Measurements from ENCODE around the gene NR3C1. TPM values are rescaled to one million over a fixed set of nuclear protein-coding genes. Genes with fewer than 3 reads are reported as not detected.

NR3C1 gene
- total and polyA plus RNA-seq, 2 of the 13 experiments (the other 11 are each of a cell fraction or from before 2014, with no cell fraction given): 10.0 to 24.3 TPM

DNA sequence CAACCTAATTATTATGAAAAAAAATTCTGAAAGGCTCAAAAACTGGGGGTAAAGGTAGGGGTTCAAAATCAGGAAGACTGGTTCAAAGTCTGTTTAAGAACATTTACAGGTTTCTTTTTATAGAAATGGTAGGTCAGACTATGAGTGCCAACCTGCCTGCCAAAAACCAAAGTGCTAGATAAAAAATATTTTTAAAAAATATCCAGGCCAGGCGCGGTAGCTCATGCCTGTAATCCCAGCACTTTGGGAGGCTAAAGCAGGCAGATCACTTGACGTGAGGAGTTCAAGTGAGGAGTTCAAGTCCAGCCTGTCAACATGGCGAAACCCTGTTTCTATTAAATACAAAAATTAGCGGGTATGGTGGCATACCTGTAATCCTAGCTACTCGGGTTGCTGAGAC is 67.0 kb downstream of the NR3C1 start:
- intact Hi-C loops (cut with micrococcal nuclease; ENCODE audit: unreplicated experiment): no loop called here
- FAIRE-seq: no peak
- Histone ChIP-seq H3K27ac (ENCODE audit: extremely low read length, insufficient read depth, low read length) (no peak overlapping the region), H3K9ac (ENCODE audit: insufficient read depth, low read depth, low read length) (no peak overlapping the region), H3K79me2 (ENCODE audit: insufficient read depth, low read length) (no peaks in the 10 kb centered on the region), H3K36me3 (replicated peaks in 1 of 2; ENCODE audit: control insufficient read depth in 1 of 2, insufficient read depth in 2 of 2, low read length in 2 of 2) (0 out of 5 replicates have a peak, but pooled peaks cover 0 to 3% of the 10 kb centered on the region in 2 experiments), H3K4me2 (ENCODE audit: low read depth, low read length) (no peak overlapping the region), H3K4me3 (replicated peaks in 1 of 3; ENCODE audit: insufficient read depth in 1 of 3, low read depth in 2 of 3, low read length in 3 of 3) (no peak overlapping the region), H4K20me1 (ENCODE audit: insufficient read depth, low read length) (no peaks in the 10 kb centered on the region), H3K4me1 (ENCODE audit: insufficient read depth, low read length) (no peaks in the 10 kb centered on the region), H3K9me3 (ENCODE audit: low read length) (no peaks in the 10 kb centered on the region), H2AFZ (ENCODE audit: low read length) (no peak overlapping the region), H3K27me3 (ENCODE audit: control insufficient read depth in 1 of 2, insufficient read depth in 2 of 2, low read length in 2 of 2) (no peaks in the 10 kb centered on the region; a peak in 1 of 5 replicates)
- ChIA-PET CTCF (ENCODE audit: low intra/inter-chr PET ratio, low total read pairs) (no interaction called here), POLR2A (no interaction called here)
- in situ Hi-C loops (cut with HindIII; ENCODE audit: extremely low pct_ligation_motif_present, low pct_unique_long_range_greater_than_20kb): no loop called here
- 98% methylated on average over 6 of the region's 6 CpGs for WGBS (ENCODE audit: low lambda C conversion rate)
- no peak for DNase-seq (ENCODE audit: low spot score)
- TF ChIP-seq ZNF549 (CRISPR knock-in tag; IDR thresholded peaks at IDR 0.05): no peak
- TF ChIP-seq, protein P1, sequence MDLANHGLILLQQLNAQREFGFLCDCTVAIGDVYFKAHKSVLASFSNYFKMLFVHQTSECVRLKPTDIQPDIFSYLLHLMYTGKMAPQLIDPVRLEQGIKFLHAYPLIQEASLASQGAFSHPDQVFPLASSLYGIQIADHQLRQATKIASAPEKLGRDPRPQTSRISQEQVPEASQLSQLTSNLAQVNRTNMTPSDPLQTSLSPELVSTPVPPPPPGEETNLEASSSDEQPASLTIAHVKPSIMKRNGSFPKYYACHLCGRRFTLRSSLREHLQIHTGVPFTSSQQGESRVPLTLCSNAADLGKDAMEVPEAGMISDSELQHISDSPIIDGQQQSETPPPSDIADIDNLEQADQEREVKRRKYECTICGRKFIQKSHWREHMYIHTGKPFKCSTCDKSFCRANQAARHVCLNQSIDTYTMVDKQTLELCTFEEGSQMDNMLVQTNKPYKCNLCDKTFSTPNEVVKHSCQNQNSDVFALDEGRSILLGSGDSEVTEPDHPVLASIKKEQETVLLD (CRISPR knock-in tag; IDR thresholded peaks at IDR 0.05; ENCODE audit: low read depth): no peak
- TF ChIP-seq ZNF547 (CRISPR knock-in tag; IDR thresholded peaks at IDR 0.05): no peak
- TF ChIP-seq GZF1 (CRISPR knock-in tag; IDR thresholded peaks at IDR 0.05): no peak
- no peak for TF ChIP-seq ZNF331 (CRISPR knock-in tag; IDR thresholded peaks at IDR 0.05)
- TF ChIP-seq, protein P2, sequence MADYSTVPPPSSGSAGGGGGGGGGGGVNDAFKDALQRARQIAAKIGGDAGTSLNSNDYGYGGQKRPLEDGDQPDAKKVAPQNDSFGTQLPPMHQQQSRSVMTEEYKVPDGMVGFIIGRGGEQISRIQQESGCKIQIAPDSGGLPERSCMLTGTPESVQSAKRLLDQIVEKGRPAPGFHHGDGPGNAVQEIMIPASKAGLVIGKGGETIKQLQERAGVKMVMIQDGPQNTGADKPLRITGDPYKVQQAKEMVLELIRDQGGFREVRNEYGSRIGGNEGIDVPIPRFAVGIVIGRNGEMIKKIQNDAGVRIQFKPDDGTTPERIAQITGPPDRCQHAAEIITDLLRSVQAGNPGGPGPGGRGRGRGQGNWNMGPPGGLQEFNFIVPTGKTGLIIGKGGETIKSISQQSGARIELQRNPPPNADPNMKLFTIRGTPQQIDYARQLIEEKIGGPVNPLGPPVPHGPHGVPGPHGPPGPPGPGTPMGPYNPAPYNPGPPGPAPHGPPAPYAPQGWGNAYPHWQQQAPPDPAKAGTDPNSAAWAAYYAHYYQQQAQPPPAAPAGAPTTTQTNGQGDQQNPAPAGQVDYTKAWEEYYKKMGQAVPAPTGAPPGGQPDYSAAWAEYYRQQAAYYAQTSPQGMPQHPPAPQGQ (CRISPR knock-in tag; IDR thresholded peaks at IDR 0.05; ENCODE audit: borderline replicate concordance): no peak
- no peak for TF ChIP-seq SIX1 (CRISPR knock-in tag; IDR thresholded peaks at IDR 0.05; ENCODE audit: borderline replicate concordance)
- BruUV-seq (replicated peaks): no TSS peak
- no peak for ATAC-seq

Data from HepG2 (cell line).